HFFc6 (cell line): ENCODE data around the gene HSD17B1. TPM values are rescaled to one million over a fixed set of nuclear protein-coding genes. Genes with fewer than 3 reads are reported as not detected.
"Not testable (repeated sequence)": the region's sequence is repeated elsewhere in the genome, so short reads cannot be mapped to it uniquely, and the experiment has no call there.

ENCODE experiments used
- DNase-seq: peaks from one replicate; pipeline ENCODE4 v3.0.0-alpha.2; 2018
- H3K27ac Mint-ChIP-seq: 2 replicates; pipeline ENCODE4 v1.8.0; 2020; ENCODE audit warnings: mild to moderate bottlenecking, mixed read lengths
- H3K27me3 Mint-ChIP-seq: 2 replicates; pipeline ENCODE4 v1.8.0; 2021; ENCODE audit warnings: mild to moderate bottlenecking, moderate library complexity, mixed read lengths; ENCODE audit not compliant: insufficient read depth
- H3K36me3 Mint-ChIP-seq: 2 replicates; pipeline ENCODE4 v1.8.0; 2021; ENCODE audit warnings: low read depth, mixed read lengths
- H3K4me1 Mint-ChIP-seq: 2 replicates; pipeline ENCODE4 v1.8.0; 2020; ENCODE audit warnings: low read depth, mixed read lengths
- H3K4me3 Mint-ChIP-seq: 2 replicates; pipeline ENCODE4 v1.8.0; 2020; ENCODE audit warnings: mild to moderate bottlenecking, moderate library complexity, mixed read lengths
- H3K9me3 Mint-ChIP-seq: 2 replicates; pipeline ENCODE4 v1.8.0; 2020; ENCODE audit warnings: mild to moderate bottlenecking, mixed read lengths
- CTCF ChIP-seq: fragments of 200-600 bp; sonication (generic); IDR thresholded peaks from 2 replicates; pipeline ENCODE4 v1.5.0; 2021; ENCODE audit warnings: antibody characterized with exemption, mild to moderate bottlenecking
- total RNA-seq, 6 experiments: library from RNA; stranded (reverse); fragmentation: NEBNext Ultra II Directional; extraction: Animal tissue kit (Norgen Biotek cat#: 25700); gene quantifications; 2 replicates in 1 of 6; 3 replicates in 5 of 6; pipeline ENCODE4 v1.2.3, GENCODE V29; 2021

Gene HSD17B1
- total RNA-seq, 6 experiments from 2014 or later = 0.66 to 1.5 (median 1.1) TPM

GRCh38 chr17:42537826-42538451, 14.8 kb upstream of the HSD17B1 start:
- peaks cover 19% of the 10 kb centered on the region for H3K4me1 Mint-ChIP-seq
- peaks cover 21% of the 10 kb centered on the region for H3K36me3 Mint-ChIP-seq
- peak overlapping the region; percentile 43; the same call in 1 of the 2 replicates for H3K27ac Mint-ChIP-seq
- no peaks in the 10 kb centered on the region; the same call in 1 of the 2 replicates for H3K27me3 Mint-ChIP-seq
- DNase-seq = no peak
- TF ChIP-seq CTCF = no peak
- peak overlapping the region; percentile 54 for H3K4me3 Mint-ChIP-seq
- no peaks in the 10 kb centered on the region for H3K9me3 Mint-ChIP-seq

- Mint-ChIP-seq H3K36me3 (peaks cover 21% of the 10 kb centered on the region), H3K9me3 (no peaks in the 10 kb centered on the region), H3K27ac (no peak overlapping the region), H3K4me1 (peaks cover 19% of the 10 kb centered on the region), H3K27me3 (no peaks in the 10 kb centered on the region; the same call in 1 of the 2 replicates), H3K4me3 (no peak overlapping the region)
- DNase-seq = no peak
- TF ChIP-seq CTCF = no peak
Observed at GRCh38 chr17:42538482-42538881, 14.2 kb upstream of the HSD17B1 start.

- not testable (repeated sequence) for DNase-seq, H3K4me3 Mint-ChIP-seq, H3K27me3 Mint-ChIP-seq, H3K9me3 Mint-ChIP-seq, H3K27ac Mint-ChIP-seq
- peaks cover 25% of the 10 kb centered on the region for H3K36me3 Mint-ChIP-seq
- H3K4me1 Mint-ChIP-seq = peaks cover 15% of the 10 kb centered on the region
Observed at GRCh38 chr17:42540558-42540957, 12.2 kb upstream of the HSD17B1 start.

- H3K4me3 Mint-ChIP-seq = no peak overlapping the region
- H3K9me3 Mint-ChIP-seq = no peaks in the 10 kb centered on the region
- no peak overlapping the region for H3K27ac Mint-ChIP-seq
- no peak for TF ChIP-seq CTCF
- no peak for DNase-seq
- peaks cover 3% of the 10 kb centered on the region for H3K27me3 Mint-ChIP-seq
- H3K36me3 Mint-ChIP-seq = peaks cover 25% of the 10 kb centered on the region
- H3K4me1 Mint-ChIP-seq = peaks cover 11% of the 10 kb centered on the region
Observed at GRCh38 chr17:42541041-42541833, 11.5 kb upstream of the HSD17B1 start.

GRCh38 chr17:42543190-42544079, 9.3 kb upstream of the HSD17B1 start:
- Mint-ChIP-seq H3K27ac (no peak overlapping the region), H3K36me3 (peaks cover 20% of the 10 kb centered on the region), H3K4me3 (no peak overlapping the region), H3K4me1 (no peaks in the 10 kb centered on the region; the same call in 1 of the 2 replicates), H3K27me3 (peaks cover 3% of the 10 kb centered on the region), H3K9me3 (no peaks in the 10 kb centered on the region)
- no peak for DNase-seq
- no peak for TF ChIP-seq CTCF
